GM12878 (cell line): ENCODE measurements around the gene ACOX1.

Source experiments
- CHD1 ChIP-seq: IDR thresholded peaks from 2 replicates; pipeline ENCODE4 v1.6.1; 2012; ENCODE audit warnings: low read depth, low read length, improper control_type of control experiment
- CTCF ChIP-seq, 3 experiments: IDR thresholded peaks in 2 of 3; conservative IDR thresholded peaks in 1 of 3; 2 replicates each; pipeline ENCODE4 v1.5.1; 2011; ENCODE audit warnings: low read depth in 3 of 3, low read length in 3 of 3, mild to moderate bottlenecking in 3 of 3, control low read depth in 2 of 3, moderate library complexity in 2 of 3, inconsistent platforms in 1 of 3, mixed read lengths in 1 of 3; ENCODE audit not compliant: control insufficient read depth in 2 of 3, insufficient read depth in 1 of 3; ENCODE audit errors: extremely low read depth in 1 of 3
- EP300 ChIP-seq, 2 experiments: fragments of 150-350 bp in 1 of 2; IDR thresholded peaks; 2 replicates each; pipeline ENCODE4 v1.6.1; 2011 to 2012; ENCODE audit warnings: low read depth in 2 of 2, low read length in 2 of 2, borderline replicate concordance in 1 of 2, improper control_type of control experiment in 1 of 2, inconsistent platforms in 1 of 2; ENCODE audit not compliant: control insufficient read depth in 1 of 2
- NFYB ChIP-seq: IDR thresholded peaks from 2 replicates; pipeline ENCODE4 v1.6.1; 2011; ENCODE audit warnings: low read depth, mild to moderate bottlenecking, low read length, improper control_type of control experiment, moderate library complexity; ENCODE audit not compliant: insufficient read depth
- NR2C2 ChIP-seq: IDR thresholded peaks from 2 replicates; pipeline ENCODE4 v1.6.1; 2011; ENCODE audit warnings: borderline replicate concordance, low read depth; ENCODE audit not compliant: control insufficient read depth, insufficient read length
- POLR2AphosphoS2 ChIP-seq: IDR thresholded peaks from 2 replicates; pipeline ENCODE4 v1.6.1; 2011; ENCODE audit warnings: low read depth, mild to moderate bottlenecking, low read length, improper control_type of control experiment, moderate library complexity
- REST ChIP-seq: IDR thresholded peaks from 2 replicates; pipeline ENCODE4 v1.6.1; 2012; ENCODE audit warnings: mild to moderate bottlenecking, low read depth, low read length
- ZBTB4 ChIP-seq: fragments of 450-650 bp; formaldehyde crosslinking; IDR thresholded peaks from 2 replicates; pipeline ENCODE4 v1.4.0; 2022; ENCODE audit warnings: mild to moderate bottlenecking, moderate library complexity

DNA sequence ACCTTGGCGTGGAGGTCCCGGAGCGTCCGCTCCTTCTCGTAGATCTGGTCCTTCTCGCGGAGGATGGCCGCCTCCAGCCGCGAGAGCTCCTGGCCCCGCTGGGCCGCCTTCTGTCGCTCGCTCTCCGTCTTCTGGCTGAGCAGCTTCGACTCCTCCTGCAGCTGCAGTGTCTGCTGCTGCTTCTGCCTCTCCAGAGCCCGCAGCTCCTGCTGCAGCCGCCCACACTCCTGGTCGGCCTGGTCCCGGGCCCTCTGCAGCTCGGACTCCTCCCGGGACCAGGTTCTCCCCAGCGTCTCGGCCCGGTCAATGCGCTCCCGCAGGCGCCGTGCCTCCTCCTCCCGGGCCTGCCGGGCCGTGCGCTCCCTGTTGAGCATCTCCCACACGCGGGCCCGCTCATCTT lies 29.2 kb upstream of the ACOX1 start:
- TF ChIP-seq CHD1 (no peak), NFYB (no peak), REST (no peak), NR2C2 (no peak), EP300 (IDR thresholded peaks at IDR 0.05; ENCODE audit: borderline replicate concordance in 1 of 2, control insufficient read depth in 1 of 2, low read depth in 2 of 2, low read length in 2 of 2) (no peak), ZBTB4 (CRISPR knock-in tag) (no peak), CTCF (IDR thresholded peaks at IDR 0.05 in 2 of 3, conservative IDR thresholded peaks at IDR 0.05 in 1 of 3; ENCODE audit: control insufficient read depth in 2 of 3, extremely low read depth in 1 of 3, insufficient read depth in 1 of 3, low read depth in 3 of 3, low read length in 3 of 3) (no peak), POLR2AphosphoS2 (no peak)
